ENCODE results near the gene ORMDL2. TPM values are rescaled to one million over a fixed set of nuclear protein-coding genes. Genes with fewer than 3 reads are reported as not detected.
A peak's percentile ranks its signal among the peaks of the same experiment; 100 is the strongest.

ORMDL2 gene
- 25.4 and 27.6 TPM in 2 replicates for total RNA-seq (2014; rRNA removed; shearing (Covaris generic))

- DNase-seq = peak; percentile 98 to 99
- Histone ChIP-seq H3K4me1 (peaks cover 8% of the 10 kb centered on the region), H3K36me3 (peaks cover 52% of the 10 kb centered on the region), H3K27me3 (no peaks in the 10 kb centered on the region), H3K9me3 (replicated peaks) (no peaks in the 10 kb centered on the region), H3K4me3 (peak within 1 kb of the TSS; percentile 87), H3K27ac (peak within 1 kb of the TSS; percentile 73)
These were observed at the start of gene ORMDL2, which contains the start of gene SARNP for GRCh38 chr12:55817345-55818139. Gene ORMDL2 (plus strand): TSS chr12:55818041. CDS start chr12:55819000, 959 bp downstream. Gene SARNP (minus strand): TSS chr12:55817724. CDS start chr12:55817701, 23 bp downstream.

GRCh38 chr12:55771736-55772135 is 46.1 kb upstream of the ORMDL2 start:
- no peaks in the 10 kb centered on the region for H3K27me3 ChIP-seq
- peaks cover 24% of the 10 kb centered on the region for H3K4me1 ChIP-seq
- H3K9me3 ChIP-seq (replicated peaks) = no peaks in the 10 kb centered on the region
- DNase-seq = peak; percentile 73 to 93
- H3K36me3 ChIP-seq = peaks cover 38% of the 10 kb centered on the region
- H3K27ac ChIP-seq = peak overlapping the region; percentile 49
- no peak overlapping the region for H3K4me3 ChIP-seq

- H3K27ac ChIP-seq = no peak overlapping the region
- H3K4me3 ChIP-seq = no peak overlapping the region
- peaks cover 6% of the 10 kb centered on the region for H3K4me1 ChIP-seq
- no peaks in the 10 kb centered on the region for H3K27me3 ChIP-seq
- H3K36me3 ChIP-seq = peaks cover 61% of the 10 kb centered on the region
- no peak for DNase-seq
- no peaks in the 10 kb centered on the region for H3K9me3 ChIP-seq (replicated peaks)
These were observed 40.0 kb upstream of the ORMDL2 start for GRCh38 chr12:55777856-55778255.

GRCh38 chr12:55780685-55781084 is 37.2 kb upstream of the ORMDL2 start:
- Histone ChIP-seq H3K27me3 (no peaks in the 10 kb centered on the region), H3K4me3 (no peak overlapping the region), H3K27ac (no peak overlapping the region), H3K4me1 (no peaks in the 10 kb centered on the region), H3K36me3 (peaks cover 78% of the 10 kb centered on the region), H3K9me3 (replicated peaks) (no peaks in the 10 kb centered on the region)
- DNase-seq = no peak

- DNase-seq = no peak
- Histone ChIP-seq H3K27ac (no peak overlapping the region), H3K4me1 (no peaks in the 10 kb centered on the region), H3K9me3 (replicated peaks) (no peaks in the 10 kb centered on the region), H3K36me3 (peaks cover 83% of the 10 kb centered on the region), H3K27me3 (no peaks in the 10 kb centered on the region), H3K4me3 (no peak overlapping the region)
These were observed 29.3 kb upstream of the ORMDL2 start for GRCh38 chr12:55788546-55788945.

- H3K9me3 ChIP-seq (replicated peaks) = no peaks in the 10 kb centered on the region
- no peak for DNase-seq
- H3K4me1 ChIP-seq = no peaks in the 10 kb centered on the region
- H3K27me3 ChIP-seq = no peaks in the 10 kb centered on the region
- peaks cover 83% of the 10 kb centered on the region for H3K36me3 ChIP-seq
- no peak overlapping the region for H3K4me3 ChIP-seq
- no peak overlapping the region for H3K27ac ChIP-seq
These were observed 28.7 kb upstream of the ORMDL2 start for GRCh38 chr12:55789171-55789570.

- no peak overlapping the region for H3K4me3 ChIP-seq
- H3K27ac ChIP-seq = no peak overlapping the region
- DNase-seq = no peak
- H3K27me3 ChIP-seq = no peaks in the 10 kb centered on the region
- peaks cover 81% of the 10 kb centered on the region for H3K36me3 ChIP-seq
- no peaks in the 10 kb centered on the region for H3K4me1 ChIP-seq
- H3K9me3 ChIP-seq (replicated peaks) = no peaks in the 10 kb centered on the region
These were observed 27.9 kb upstream of the ORMDL2 start for GRCh38 chr12:55789893-55790292.

GRCh38 chr12:55795950-55796349 is 21.9 kb upstream of the ORMDL2 start:
- no peaks in the 10 kb centered on the region for H3K27me3 ChIP-seq

GRCh38 chr12:55797068-55797467 is 20.8 kb upstream of the ORMDL2 start:
- peaks cover 76% of the 10 kb centered on the region for H3K36me3 ChIP-seq
- peak; percentile 18 to 65 for DNase-seq
- no peak overlapping the region for H3K4me3 ChIP-seq

More at GRCh38 chr12:55795950-55796349, 21.9 kb upstream of the ORMDL2 start:
- Histone ChIP-seq H3K4me1 (no peaks in the 10 kb centered on the region), H3K36me3 (peaks cover 86% of the 10 kb centered on the region), H3K27ac (no peak overlapping the region), H3K4me3 (no peak overlapping the region), H3K9me3 (replicated peaks) (no peaks in the 10 kb centered on the region)
- DNase-seq = no peak

GRCh38 chr12:55797550-55797949 is 20.3 kb upstream of the ORMDL2 start:
- Histone ChIP-seq H3K4me3 (no peak overlapping the region), H3K36me3 (peaks cover 81% of the 10 kb centered on the region), H3K4me1 (no peaks in the 10 kb centered on the region), H3K27ac (no peak overlapping the region), H3K27me3 (no peaks in the 10 kb centered on the region), H3K9me3 (replicated peaks) (no peaks in the 10 kb centered on the region)
- DNase-seq = no peak

More at GRCh38 chr12:55797068-55797467, 20.8 kb upstream of the ORMDL2 start:
- Histone ChIP-seq H3K4me1 (no peaks in the 10 kb centered on the region), H3K9me3 (replicated peaks) (no peaks in the 10 kb centered on the region), H3K27ac (no peak overlapping the region), H3K27me3 (no peaks in the 10 kb centered on the region)

- no peak overlapping the region for H3K27ac ChIP-seq
- no peaks in the 10 kb centered on the region for H3K9me3 ChIP-seq (replicated peaks)
- no peaks in the 10 kb centered on the region for H3K4me1 ChIP-seq
- no peak overlapping the region for H3K4me3 ChIP-seq
- H3K36me3 ChIP-seq = peaks cover 26% of the 10 kb centered on the region
- no peak for DNase-seq
- H3K27me3 ChIP-seq = no peaks in the 10 kb centered on the region
These were observed 10.9 kb upstream of the ORMDL2 start for GRCh38 chr12:55806982-55807381.

- H3K27me3 ChIP-seq = no peaks in the 10 kb centered on the region
- H3K27ac ChIP-seq = no peak overlapping the region
- H3K36me3 ChIP-seq = peaks cover 30% of the 10 kb centered on the region
- no peak for DNase-seq
- H3K9me3 ChIP-seq (replicated peaks) = no peaks in the 10 kb centered on the region
- no peaks in the 10 kb centered on the region for H3K4me1 ChIP-seq
- no peak overlapping the region for H3K4me3 ChIP-seq
These were observed 8.6 kb upstream of the ORMDL2 start for GRCh38 chr12:55809274-55809673.

GRCh38 chr12:55812088-55812487 is 5.8 kb upstream of the ORMDL2 start:
- Histone ChIP-seq H3K27ac (no peak overlapping the region), H3K9me3 (replicated peaks) (no peaks in the 10 kb centered on the region), H3K4me1 (no peaks in the 10 kb centered on the region), H3K36me3 (peaks cover 34% of the 10 kb centered on the region), H3K27me3 (no peaks in the 10 kb centered on the region), H3K4me3 (no peak overlapping the region)
- no peak for DNase-seq

- Histone ChIP-seq H3K36me3 (peaks cover 35% of the 10 kb centered on the region), H3K4me1 (peaks cover 8% of the 10 kb centered on the region), H3K9me3 (replicated peaks) (no peaks in the 10 kb centered on the region), H3K27ac (no peak overlapping the region), H3K27me3 (no peaks in the 10 kb centered on the region), H3K4me3 (no peak overlapping the region)
- DNase-seq = no peak
These were observed 3.6 kb upstream of the ORMDL2 start for GRCh38 chr12:55814257-55814656.

GRCh38 chr12:55815473-55815872 is 2.4 kb upstream of the ORMDL2 start:
- Histone ChIP-seq H3K9me3 (replicated peaks) (no peaks in the 10 kb centered on the region), H3K27me3 (no peaks in the 10 kb centered on the region)
- DNase-seq = no peak

More at GRCh38 chr12:55815473-55815872, 2.4 kb upstream of the ORMDL2 start:
- H3K27ac ChIP-seq = no peak overlapping the region
- H3K36me3 ChIP-seq = peaks cover 40% of the 10 kb centered on the region
- no peak overlapping the region for H3K4me3 ChIP-seq
- peaks cover 8% of the 10 kb centered on the region for H3K4me1 ChIP-seq

Measured in SJCRH30 (cell line).